Measurements from ENCODE around the gene FOXL2. TPM values are rescaled to one million over a fixed set of nuclear protein-coding genes. Genes with fewer than 3 reads are reported as not detected.

FOXL2 gene
- total RNA-seq, 2 donors from 2014 or later: 0.11 to 0.24 TPM

- no peak for TF ChIP-seq CTCF (conservative IDR thresholded peaks at IDR 0.05)
- no peaks in the 10 kb centered on the region for H3K9me3 Mint-ChIP-seq
- peaks cover 2% of the 10 kb centered on the region for H3K36me3 Mint-ChIP-seq (ENCODE audit: low read depth)
- H3K4me3 Mint-ChIP-seq: no peak overlapping the region
- no peak overlapping the region for H3K27ac Mint-ChIP-seq
- Histone ChIP-seq H3K4me1 (ENCODE audit: control insufficient read depth, insufficient read depth, low read length) (no peaks in the 10 kb centered on the region), H3K9me3 (ENCODE audit: control insufficient read depth, low read length) (no peaks in the 10 kb centered on the region), H3K27me3 (ENCODE audit: control insufficient read depth, insufficient read depth, low read length, poor library complexity, severe bottlenecking) (no peaks in the 10 kb centered on the region), H3K36me3 (ENCODE audit: control insufficient read depth, insufficient read depth, low read length) (no peaks in the 10 kb centered on the region), H3K9ac (ENCODE audit: extremely low read depth, low read length, poor library complexity, severe bottlenecking) (no peak overlapping the region), H3K4me3 (ENCODE audit: low read length) (no peak overlapping the region), H3K27ac (ENCODE audit: low read depth, low read length) (no peak overlapping the region)
- peaks cover 12% of the 10 kb centered on the region for H3K4me1 Mint-ChIP-seq
- DNase-seq: no peak
- 75 to 92% methylated on average over 1 of the region's 1 CpG for WGBS, 2 experiments (ENCODE audit: insufficient coverage in 1 of 2, insufficient read length in 1 of 2)
- H3K27me3 Mint-ChIP-seq (ENCODE audit: insufficient read depth): no peaks in the 10 kb centered on the region
Observed at GRCh38 chr3:138902171-138902570, 44.8 kb downstream of the FOXL2 start.

- Mint-ChIP-seq H3K27ac (no peak overlapping the region), H3K9me3 (no peaks in the 10 kb centered on the region), H3K4me1 (peaks cover 12% of the 10 kb centered on the region), H3K4me3 (no peak overlapping the region), H3K27me3 (ENCODE audit: insufficient read depth) (no peaks in the 10 kb centered on the region), H3K36me3 (ENCODE audit: low read depth) (peaks cover 2% of the 10 kb centered on the region)
- Histone ChIP-seq H3K4me1 (ENCODE audit: control insufficient read depth, insufficient read depth, low read length) (no peaks in the 10 kb centered on the region), H3K36me3 (ENCODE audit: control insufficient read depth, insufficient read depth, low read length) (no peaks in the 10 kb centered on the region), H3K9ac (ENCODE audit: extremely low read depth, low read length, poor library complexity, severe bottlenecking) (no peak overlapping the region), H3K4me3 (ENCODE audit: low read length) (no peak overlapping the region), H3K27ac (ENCODE audit: low read depth, low read length) (no peak overlapping the region), H3K9me3 (ENCODE audit: control insufficient read depth, low read length) (no peaks in the 10 kb centered on the region), H3K27me3 (ENCODE audit: control insufficient read depth, insufficient read depth, low read length, poor library complexity, severe bottlenecking) (no peaks in the 10 kb centered on the region)
- TF ChIP-seq CTCF (conservative IDR thresholded peaks at IDR 0.05): no peak
- no peak for DNase-seq
- 80 to 89% methylated on average over 6 to 8 of the region's 8 CpGs for WGBS, 2 experiments (ENCODE audit: insufficient coverage in 1 of 2, insufficient read length in 1 of 2)
Observed at GRCh38 chr3:138901567-138901966, 45.4 kb downstream of the FOXL2 start.

GRCh38 chr3:138899351-138899991 lies 47.5 kb downstream of the FOXL2 start:
- Mint-ChIP-seq H3K9me3 (no peaks in the 10 kb centered on the region), H3K27me3 (ENCODE audit: insufficient read depth) (no peaks in the 10 kb centered on the region), H3K4me3 (no peak overlapping the region), H3K36me3 (ENCODE audit: low read depth) (no peaks in the 10 kb centered on the region), H3K27ac (no peak overlapping the region), H3K4me1 (peaks cover 12% of the 10 kb centered on the region)
- no peak for TF ChIP-seq CTCF (conservative IDR thresholded peaks at IDR 0.05)
- Histone ChIP-seq H3K9me3 (ENCODE audit: control insufficient read depth, low read length) (no peaks in the 10 kb centered on the region), H3K9ac (ENCODE audit: extremely low read depth, low read length, poor library complexity, severe bottlenecking) (no peak overlapping the region), H3K27ac (ENCODE audit: low read depth, low read length) (no peak overlapping the region), H3K36me3 (ENCODE audit: control insufficient read depth, insufficient read depth, low read length) (no peaks in the 10 kb centered on the region), H3K27me3 (ENCODE audit: control insufficient read depth, insufficient read depth, low read length, poor library complexity, severe bottlenecking) (no peaks in the 10 kb centered on the region), H3K4me1 (ENCODE audit: control insufficient read depth, insufficient read depth, low read length) (no peaks in the 10 kb centered on the region), H3K4me3 (ENCODE audit: low read length) (no peak overlapping the region)
- no peak for DNase-seq
- 93 to 95% methylated on average over 5 of the region's 5 CpGs for WGBS, 2 experiments (ENCODE audit: insufficient coverage in 1 of 2, insufficient read length in 1 of 2)
